Body of pancreas (tissue), 4 donors: Measurements from ENCODE around the gene TOP1.

Experiments
- POLR2A ChIP-seq, 3 donors: fragments of 450-650 bp; IDR thresholded peaks; one replicate each; pipeline ENCODE4 v1.6.1; 2016; ENCODE audit warnings: antibody characterized with exemption in 3 of 3, mild to moderate bottlenecking in 2 of 3
- TF ChIP-seq, protein P1 (sequence below), 7 experiments: fragments of 450-650 bp in 4 of 7; fragments of 200-600 bp in 3 of 7; sonication (generic) in 3 of 7; IDR thresholded peaks; one replicate each; pipeline ENCODE4 v1.5.1; 2016 to 2019; ENCODE audit warnings: antibody characterized with exemption in 7 of 7

DNA sequence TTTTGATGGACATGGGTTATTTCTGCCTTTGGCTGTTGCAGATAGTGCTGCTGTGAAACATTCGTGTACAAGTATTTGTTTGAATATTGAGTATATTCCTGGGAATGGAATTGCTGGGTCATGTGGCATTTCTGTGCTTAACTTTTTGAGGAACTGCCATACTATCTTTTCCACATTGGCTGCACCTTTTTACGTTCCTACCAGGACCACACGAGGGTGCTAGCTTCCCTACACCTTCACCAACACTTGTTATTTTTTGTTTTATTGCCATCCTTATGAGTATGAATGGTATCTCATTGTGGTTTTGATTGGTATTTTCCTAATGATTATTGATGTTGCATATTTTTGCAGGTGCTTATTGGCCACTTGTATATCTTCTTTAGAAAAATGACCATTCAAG, 60.9 kb downstream of the TOP1 start:
- TF ChIP-seq, protein P1, sequence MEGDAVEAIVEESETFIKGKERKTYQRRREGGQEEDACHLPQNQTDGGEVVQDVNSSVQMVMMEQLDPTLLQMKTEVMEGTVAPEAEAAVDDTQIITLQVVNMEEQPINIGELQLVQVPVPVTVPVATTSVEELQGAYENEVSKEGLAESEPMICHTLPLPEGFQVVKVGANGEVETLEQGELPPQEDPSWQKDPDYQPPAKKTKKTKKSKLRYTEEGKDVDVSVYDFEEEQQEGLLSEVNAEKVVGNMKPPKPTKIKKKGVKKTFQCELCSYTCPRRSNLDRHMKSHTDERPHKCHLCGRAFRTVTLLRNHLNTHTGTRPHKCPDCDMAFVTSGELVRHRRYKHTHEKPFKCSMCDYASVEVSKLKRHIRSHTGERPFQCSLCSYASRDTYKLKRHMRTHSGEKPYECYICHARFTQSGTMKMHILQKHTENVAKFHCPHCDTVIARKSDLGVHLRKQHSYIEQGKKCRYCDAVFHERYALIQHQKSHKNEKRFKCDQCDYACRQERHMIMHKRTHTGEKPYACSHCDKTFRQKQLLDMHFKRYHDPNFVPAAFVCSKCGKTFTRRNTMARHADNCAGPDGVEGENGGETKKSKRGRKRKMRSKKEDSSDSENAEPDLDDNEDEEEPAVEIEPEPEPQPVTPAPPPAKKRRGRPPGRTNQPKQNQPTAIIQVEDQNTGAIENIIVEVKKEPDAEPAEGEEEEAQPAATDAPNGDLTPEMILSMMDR (IDR thresholded peaks at IDR 0.05), result no peak
- no peak for TF ChIP-seq POLR2A (IDR thresholded peaks at IDR 0.05)
